Lower leg skin (tissue), 3 donors: ENCODE data around the gene GPN3.

Experiments
- CTCF ChIP-seq, 3 donors: fragments of 450-650 bp; IDR thresholded peaks; one replicate each; pipeline ENCODE4 v1.5.1; 2016; ENCODE audit warnings: antibody characterized with exemption in 3 of 3, mild to moderate bottlenecking in 3 of 3, moderate library complexity in 2 of 3
- POLR2A ChIP-seq, 2 donors: fragments of 450-650 bp; IDR thresholded peaks; one replicate each; pipeline ENCODE4 v1.6.1; 2016 to 2017; ENCODE audit warnings: antibody characterized with exemption in 2 of 2, mild to moderate bottlenecking in 1 of 2, moderate library complexity in 1 of 2

- TF ChIP-seq CTCF (IDR thresholded peaks at IDR 0.05) (no peak), POLR2A (IDR thresholded peaks at IDR 0.05) (no peak)
These were observed 7.4 kb upstream of the GPN3 start for GRCh38 chr12:110475426-110475825.
